Choroid plexus epithelial cell (primary cell): Measurements from ENCODE around the gene CEACAM7.
"Not testable (repeated sequence)": the region's sequence is repeated elsewhere in the genome, so short reads cannot be mapped to it uniquely, and the experiment has no call there.

Experiments
- DNase-seq: peaks from one replicate; pipeline ENCODE4 v3.0.0-alpha.2; 2010; ENCODE audit warnings: low read depth
- H3K4me3 ChIP-seq: 2 replicates; pipeline ENCODE4 v1.5.1; 2011; ENCODE audit warnings: low read depth, mild to moderate bottlenecking, control low read depth, low read length, moderate library complexity
- CTCF ChIP-seq: conservative IDR thresholded peaks from 2 replicates; pipeline ENCODE4 v1.5.1; 2011; ENCODE audit warnings: low read depth, mild to moderate bottlenecking, control low read depth, inconsistent platforms, low read length, moderate library complexity

The CEACAM7 gene

GRCh38 chr19:41687419-41687818 lies 651 bp downstream of the CEACAM7 start:
- H3K4me3 ChIP-seq, result no peak overlapping the region
- DNase-seq, result no peak
- no peak for TF ChIP-seq CTCF

- no peak for DNase-seq
- TF ChIP-seq CTCF, result no peak
- H3K4me3 ChIP-seq, result no peak overlapping the region
These were observed 5.6 kb downstream of the CEACAM7 start for GRCh38 chr19:41682437-41682836.

- TF ChIP-seq CTCF, result no peak
- no peak for DNase-seq
These were observed 16.6 kb downstream of the CEACAM7 start for GRCh38 chr19:41671486-41671885.

GRCh38 chr19:41670755-41671154 lies 17.3 kb downstream of the CEACAM7 start:
- no peak overlapping the region for H3K4me3 ChIP-seq
- TF ChIP-seq CTCF, result no peak
- DNase-seq, result no peak

More at GRCh38 chr19:41671486-41671885, 16.6 kb downstream of the CEACAM7 start:
- H3K4me3 ChIP-seq, result no peak overlapping the region

- TF ChIP-seq CTCF, result no peak
- H3K4me3 ChIP-seq, result no peak overlapping the region
- DNase-seq, result no peak
These were observed 19.8 kb downstream of the CEACAM7 start for GRCh38 chr19:41668315-41668714.

GRCh38 chr19:41666075-41666474 lies 22.0 kb downstream of the CEACAM7 start:
- no peak for TF ChIP-seq CTCF
- DNase-seq, result no peak
- no peak overlapping the region for H3K4me3 ChIP-seq

GRCh38 chr19:41657157-41657556 lies 30.9 kb downstream of the CEACAM7 start:
- no peak for TF ChIP-seq CTCF
- no peak for DNase-seq

GRCh38 chr19:41656756-41657155 lies 31.3 kb downstream of the CEACAM7 start:
- not testable (repeated sequence) for DNase-seq

More at GRCh38 chr19:41657157-41657556, 30.9 kb downstream of the CEACAM7 start:
- H3K4me3 ChIP-seq, result no peak overlapping the region

More at GRCh38 chr19:41656756-41657155, 31.3 kb downstream of the CEACAM7 start:
- not testable (repeated sequence) for H3K4me3 ChIP-seq
